HG03342 (cell line): Measurements from ENCODE around the gene TXNRD3.
A peak's percentile ranks its signal among the peaks of the same experiment; 100 is the strongest.

Experiments used
- ATAC-seq: cut with Tn5 transposase; IDR thresholded peaks from one replicate; pipeline ENCODE4 v1.9.1; 2021; ENCODE audit warnings: mild to moderate bottlenecking, moderate library complexity; ENCODE audit not compliant: unreplicated experiment

The TXNRD3 gene

DNA sequence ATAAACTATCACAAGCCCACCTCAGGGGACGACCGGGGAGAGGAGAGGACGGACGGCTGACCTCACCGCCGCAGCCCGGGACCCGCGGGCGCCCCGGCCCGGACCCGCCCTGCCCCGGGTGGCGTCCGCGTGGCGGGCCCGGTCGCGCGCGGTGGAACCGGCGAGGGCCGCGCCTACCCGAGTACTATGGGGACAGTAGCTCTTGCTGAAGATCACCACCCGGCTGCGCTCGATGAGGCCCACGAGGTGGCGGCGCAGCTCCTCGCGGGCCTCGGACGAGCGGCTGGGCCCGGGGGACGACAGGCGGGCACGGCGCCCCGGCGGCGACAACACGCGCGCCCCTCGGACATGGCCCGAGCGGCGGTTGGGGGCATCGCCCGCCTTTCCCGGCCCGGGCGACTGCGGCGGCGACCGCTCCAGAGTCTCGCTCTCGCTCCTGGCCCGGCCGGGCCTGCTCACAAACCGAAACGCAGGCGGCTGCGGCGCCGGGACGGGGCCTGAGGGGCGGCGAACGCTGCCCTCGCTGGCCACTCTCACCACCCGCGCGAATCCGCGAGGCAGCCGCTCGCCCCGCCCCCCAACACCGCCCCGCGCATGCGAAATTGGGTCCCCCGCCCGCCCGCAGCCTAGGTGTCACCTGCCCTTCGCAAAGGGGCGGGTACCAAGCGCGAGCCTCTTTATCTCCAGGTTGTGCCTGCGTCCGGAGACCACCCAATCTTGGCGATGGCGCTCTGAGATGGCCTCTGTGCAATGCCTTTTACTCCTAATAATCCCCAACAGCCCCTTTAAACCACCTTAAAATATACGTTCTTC is at the start of gene TXNRD3:
TXNRD3 (minus strand) TSS at position 554 of the 813 bp plus-strand sequence.
- ATAC-seq = no peak

DNA sequence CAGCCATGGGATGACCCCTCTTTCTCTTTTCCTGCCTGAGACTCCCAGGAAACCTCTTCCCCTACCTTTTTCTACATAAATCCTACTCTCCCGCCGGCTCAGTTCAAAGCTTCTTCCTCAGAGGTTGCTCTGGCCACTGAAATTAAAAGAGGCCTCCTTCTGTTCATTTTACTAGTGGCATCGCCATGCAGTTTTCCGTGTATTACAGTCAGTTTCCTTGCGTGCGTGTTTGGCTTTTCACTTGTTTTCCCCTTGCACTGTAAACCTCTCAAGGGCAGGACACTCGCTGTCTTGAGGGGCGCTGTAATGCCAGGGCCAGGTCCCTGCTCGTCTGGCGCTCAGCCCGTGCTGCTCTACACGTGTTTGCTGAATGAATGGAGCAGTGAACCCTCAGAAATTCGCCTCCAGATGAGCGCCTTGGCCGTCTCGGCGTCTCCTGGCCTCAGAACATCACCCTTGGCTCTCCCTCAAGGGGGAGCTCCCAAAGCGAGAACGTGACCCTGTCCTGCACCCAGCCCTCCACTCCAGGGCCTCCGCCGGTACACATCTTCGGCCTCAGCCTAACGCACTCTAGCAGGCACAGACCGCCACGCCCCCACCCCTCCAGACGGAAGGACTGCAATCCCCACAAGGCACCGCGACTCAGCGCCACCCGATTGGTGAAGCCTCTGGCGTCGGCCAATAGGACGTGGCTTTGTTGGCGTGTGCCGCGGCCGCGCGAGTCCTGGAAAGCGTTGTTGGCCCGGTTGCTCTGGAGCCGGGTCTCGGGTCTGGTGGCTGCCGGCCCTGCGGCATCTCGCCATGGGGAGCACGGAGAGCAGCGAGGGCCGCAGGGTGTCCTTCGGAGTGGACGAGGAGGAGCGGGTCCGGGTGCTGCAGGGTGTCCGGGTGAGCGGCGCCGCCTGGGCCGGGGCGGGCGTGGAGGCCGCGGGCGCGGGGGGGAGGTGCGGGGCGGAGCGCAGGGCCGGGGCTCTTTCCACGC is 48.9 kb upstream of the TXNRD3 start, which contains the start of gene CHCHD6:
CHCHD6 (plus strand) TSS at position 729 of the 982 bp plus-strand sequence; CDS start at position 802, 73 bp downstream.
- peak; percentile 98 for ATAC-seq

DNA sequence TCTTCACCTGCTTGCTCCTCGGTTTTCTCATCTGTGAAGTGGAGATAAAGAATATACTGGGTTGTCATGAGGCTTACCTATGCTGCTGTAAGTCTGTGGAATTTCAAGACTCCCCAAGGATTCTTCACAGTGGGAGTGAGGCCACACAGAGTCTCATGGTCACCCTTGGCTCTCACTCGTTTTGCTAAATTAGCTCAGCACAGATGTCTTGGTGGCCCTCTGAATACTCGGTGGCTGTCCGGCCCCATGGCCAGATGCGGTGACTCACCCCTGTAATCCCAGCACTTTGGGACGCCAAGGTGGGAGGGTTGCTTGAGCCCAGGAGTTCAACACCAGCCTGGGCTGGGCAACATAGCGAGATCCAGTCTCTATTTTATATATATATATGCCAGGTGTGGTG is 44.1 kb upstream of the TXNRD3 start:
- ATAC-seq = no peak

DNA sequence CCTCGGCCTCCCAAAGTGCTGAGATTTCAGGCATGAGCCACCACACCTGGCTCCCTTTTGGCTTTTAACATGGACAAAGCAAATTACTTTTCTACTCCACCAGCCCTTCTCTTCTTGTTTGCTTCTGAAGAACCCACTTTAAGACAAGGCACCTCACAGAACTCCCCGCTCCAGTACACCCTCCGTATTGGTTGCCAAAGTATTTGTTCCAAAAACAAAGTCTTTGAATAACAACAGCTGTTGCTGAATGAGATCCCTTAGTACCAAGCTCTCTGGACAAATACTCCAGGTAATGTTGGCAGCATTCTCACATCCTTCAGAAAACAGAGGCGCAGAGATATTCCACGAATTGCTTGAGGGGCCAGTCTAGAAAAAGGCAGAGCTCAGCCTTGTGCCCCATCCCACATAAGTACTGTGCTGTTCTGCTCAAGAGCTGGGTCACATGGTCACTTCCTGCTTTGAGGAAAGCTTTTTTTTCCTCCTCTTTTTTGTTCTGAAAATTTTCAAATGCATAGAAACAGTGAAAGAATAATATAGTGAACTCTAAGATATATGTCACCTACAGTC is 41.9 kb upstream of the TXNRD3 start:
- ATAC-seq = no peak

DNA sequence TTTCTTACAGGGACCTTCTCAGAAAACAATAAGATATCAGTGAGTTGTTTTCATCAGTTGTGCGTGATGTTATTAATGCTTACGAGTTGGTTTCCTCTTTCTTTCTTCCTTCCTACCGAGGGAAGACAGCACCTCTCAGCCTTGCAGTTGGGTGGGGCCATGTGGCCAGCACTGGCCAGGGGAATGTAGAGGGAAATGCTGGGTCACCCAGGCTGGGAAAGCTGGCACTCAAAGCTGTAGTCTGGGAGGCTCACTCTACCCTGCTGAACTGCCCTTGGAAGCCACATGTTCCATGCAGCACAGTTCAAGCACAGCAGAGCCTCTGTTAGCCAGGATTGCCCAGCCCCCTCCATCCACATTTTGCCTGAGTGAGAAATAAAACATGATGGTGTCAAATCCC is 39.0 kb upstream of the TXNRD3 start:
- ATAC-seq = no peak

DNA sequence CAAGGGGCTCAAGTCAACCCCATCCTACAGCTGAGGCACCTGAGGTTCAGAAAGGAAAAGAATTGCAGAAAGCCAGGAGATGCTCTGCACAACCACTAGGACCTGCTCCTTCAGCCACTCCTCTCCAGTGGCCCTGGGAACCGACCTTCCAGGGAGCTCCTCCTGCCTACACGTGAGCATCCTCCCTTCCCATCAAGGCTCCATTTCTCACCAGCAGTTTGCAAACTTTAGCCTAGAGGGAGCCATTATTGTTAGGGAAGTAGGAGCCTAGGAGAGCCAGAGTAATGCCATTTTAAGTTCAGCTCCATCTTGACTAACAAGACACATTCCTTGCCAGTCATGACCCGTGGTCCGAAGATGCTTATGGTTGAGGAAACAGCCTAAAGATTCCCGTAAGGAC is 37.9 kb upstream of the TXNRD3 start:
- ATAC-seq = no peak

DNA sequence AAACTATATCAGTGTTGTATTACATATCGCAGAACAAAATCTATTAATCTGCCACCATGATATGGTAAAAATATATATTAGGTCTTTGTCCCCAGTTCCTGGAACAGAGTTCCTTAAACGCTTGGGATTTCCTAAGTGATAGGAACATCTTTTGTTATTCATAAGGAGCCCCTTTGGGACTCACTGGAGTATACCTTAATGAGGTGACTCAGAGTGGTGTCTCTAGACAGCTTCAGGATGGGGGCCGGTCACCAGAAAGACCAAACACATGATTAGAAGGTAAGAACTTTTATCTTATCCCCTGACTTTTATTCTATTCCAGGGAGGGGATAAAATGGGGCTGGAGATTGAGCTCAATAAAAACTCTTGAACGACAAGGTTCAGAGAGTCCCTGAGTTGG is 36.8 kb upstream of the TXNRD3 start:
- ATAC-seq = no peak

DNA sequence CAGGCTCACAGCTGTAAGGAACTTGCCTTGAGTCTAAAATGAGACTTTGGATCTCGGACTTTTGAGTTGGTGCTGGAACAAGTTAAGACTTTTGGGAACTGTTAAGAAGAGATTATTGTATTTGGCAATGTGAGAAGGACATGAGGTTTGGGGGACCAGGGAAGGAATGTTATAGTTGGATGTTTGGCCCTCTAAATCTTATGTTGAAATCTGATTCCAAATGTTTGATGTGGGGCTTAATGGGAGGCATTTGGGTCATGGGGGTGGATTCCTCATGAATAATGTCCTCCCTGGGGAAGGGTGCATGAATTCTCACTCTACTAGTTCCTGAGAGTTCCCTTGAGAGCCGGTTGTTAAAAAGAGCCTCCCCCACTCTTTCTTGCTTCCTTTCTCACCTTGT is 30.6 kb upstream of the TXNRD3 start:
- no peak for ATAC-seq

DNA sequence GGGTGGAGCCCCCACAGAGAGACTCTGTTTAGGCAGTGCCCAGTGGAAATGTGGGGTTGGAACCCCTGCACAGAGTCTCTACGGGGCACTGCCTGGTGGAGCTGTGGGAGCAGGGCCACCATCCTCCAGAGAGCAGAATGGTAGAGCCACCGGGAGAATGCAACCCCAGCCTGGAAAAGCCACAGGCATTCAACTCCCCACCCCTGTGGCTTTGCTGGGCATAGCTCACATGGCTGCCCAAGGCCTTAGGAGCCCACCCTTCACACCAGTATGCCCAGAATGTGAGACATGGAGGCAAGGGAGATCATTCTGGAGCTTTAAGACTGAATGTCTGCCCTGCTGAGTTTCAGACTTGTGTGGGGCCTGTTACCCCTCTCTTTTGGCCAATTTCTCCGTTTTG is 30.1 kb upstream of the TXNRD3 start:
- no peak for ATAC-seq

DNA sequence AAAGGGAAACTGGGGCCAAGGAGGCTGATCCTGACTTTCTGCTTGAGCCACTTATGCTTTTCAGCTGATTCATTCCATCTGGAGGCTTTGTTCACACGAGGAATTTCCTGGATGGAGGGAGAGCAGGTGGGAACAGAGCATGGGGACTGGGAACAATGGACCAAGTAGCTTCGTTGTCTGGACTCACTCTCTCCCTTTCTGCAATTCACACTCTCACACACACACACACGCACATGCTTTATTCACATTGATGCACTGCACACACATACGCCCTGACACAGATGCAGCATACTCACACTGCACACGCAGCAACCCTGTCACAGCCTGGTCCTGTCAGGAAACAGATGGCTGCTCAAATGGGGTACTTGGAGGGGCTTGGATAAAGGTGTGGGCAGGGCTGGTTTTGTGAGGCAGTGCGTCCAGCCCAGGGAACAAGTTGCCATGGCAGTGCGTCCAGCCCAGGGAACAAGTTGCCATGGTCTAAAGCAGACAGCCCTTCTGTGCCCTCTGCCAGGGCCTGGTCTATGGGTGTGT is 29.4 kb upstream of the TXNRD3 start:
- no peak for ATAC-seq

DNA sequence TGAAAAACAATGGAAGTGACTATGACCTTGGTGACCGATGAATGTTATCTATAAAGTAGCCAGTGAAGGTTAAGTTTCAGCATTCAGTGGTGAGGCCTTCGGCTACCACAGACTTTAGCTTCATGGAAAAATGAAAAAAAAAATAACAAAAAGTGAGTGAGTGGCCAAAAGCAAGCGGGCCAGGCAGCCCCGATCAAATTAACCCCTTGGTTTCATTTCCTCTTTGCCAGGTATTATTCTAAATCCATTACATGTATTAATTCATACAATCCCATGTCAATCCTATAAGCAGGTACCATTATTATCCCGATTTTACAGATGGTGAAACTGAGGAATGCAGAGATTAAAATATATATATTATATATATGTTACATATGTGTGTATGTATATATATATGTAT is 28.1 kb upstream of the TXNRD3 start:
- ATAC-seq = no peak

DNA sequence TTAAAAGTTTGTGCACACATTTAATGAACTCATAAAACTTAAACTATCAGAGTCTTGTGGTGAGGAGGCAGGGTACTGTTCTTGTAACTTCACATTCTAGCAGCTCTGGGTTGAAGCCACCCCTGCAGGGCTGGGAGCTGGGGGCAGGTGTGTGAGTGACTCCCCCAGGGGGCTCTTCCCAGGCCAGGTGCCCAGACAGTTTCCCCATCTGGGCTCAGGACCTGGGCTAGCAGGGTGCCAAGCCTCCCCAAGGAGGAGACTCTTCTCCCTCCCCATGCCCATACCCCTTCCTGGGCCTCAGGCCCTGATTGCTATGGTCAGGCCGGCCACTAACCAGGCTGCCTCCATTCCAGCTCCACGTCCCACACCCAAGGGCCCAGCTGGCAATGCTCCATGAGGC is 27.1 kb upstream of the TXNRD3 start:
- ATAC-seq = no peak

DNA sequence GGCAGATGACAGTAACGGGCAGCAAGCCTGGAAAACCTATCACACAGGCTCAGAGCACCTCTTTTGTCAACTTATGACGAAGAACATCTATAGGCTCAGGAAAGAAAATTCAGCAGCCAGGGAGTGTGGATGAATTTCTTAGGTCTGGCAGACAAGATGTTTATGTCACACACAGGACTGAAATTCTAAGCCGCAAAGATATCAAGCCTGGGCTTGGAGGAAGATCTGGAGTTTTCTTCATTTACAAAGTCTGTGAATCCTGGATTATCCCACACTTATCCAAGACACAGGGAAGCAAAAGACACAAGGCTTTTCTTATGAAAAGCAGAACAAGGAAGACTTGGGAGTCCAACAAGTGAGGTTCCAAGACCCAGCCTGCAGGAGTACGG is 25.7 kb upstream of the TXNRD3 start:
- ATAC-seq = no peak

DNA sequence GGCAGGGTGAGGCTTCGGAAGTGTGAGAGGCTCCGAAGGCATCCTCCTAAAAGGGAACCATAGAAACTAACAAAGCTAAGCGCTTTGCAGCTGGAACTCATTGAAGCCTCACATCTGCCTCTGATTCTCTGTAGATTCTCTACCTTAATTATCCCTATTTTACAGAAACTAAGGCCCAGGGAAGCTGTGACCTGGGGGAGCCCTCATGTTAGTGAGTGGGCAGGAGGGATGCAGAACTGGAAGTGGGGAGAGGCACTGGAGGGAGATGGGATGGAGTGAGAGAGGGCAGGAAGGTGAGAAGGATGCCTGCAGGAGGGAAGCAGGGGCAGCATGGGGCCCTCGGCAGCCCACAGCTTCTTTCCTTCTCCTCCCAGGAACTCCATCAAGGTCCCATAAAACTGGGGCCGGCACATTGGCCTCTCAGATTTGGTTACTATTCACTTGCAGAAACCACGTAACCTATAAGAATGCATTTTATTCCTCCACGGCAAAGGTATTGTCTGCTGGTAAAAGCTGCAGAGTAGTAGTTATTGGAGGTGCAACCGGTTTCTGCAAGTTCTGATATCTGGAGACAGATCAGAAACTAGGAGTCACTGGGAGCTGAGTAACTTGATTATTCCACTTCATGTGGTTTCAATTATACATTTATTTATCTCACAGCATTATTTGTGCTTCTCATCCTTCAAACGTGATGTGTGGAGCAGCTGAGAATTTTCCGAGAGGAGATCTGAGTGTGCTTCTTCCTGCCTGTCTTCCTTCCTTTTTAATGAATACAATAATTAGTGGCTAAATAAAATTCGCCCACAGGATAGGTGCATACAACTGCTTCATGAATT is 25.1 kb upstream of the TXNRD3 start:
- ATAC-seq = no peak

DNA sequence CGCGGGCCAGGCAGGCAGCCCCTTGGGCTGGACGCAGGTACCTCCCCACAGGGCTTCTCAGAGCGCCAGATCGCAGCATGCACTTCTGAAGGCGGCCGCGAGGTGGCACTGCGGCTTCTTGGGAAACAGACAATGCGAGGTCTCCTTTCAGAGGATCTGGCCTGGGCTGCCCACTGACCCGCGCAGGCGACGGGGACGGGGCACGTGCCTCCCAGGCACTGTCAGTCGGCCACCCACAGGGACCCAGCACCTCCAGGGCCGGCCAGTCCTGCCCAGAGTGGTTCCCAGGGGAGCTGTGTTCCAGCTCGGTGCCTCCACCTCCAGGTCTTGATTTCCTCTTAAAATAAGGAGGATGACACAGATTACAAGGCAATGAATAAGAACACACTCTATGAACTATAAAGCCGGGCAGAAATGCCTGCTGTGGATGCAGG is 24.4 kb upstream of the TXNRD3 start:
- ATAC-seq = no peak

DNA sequence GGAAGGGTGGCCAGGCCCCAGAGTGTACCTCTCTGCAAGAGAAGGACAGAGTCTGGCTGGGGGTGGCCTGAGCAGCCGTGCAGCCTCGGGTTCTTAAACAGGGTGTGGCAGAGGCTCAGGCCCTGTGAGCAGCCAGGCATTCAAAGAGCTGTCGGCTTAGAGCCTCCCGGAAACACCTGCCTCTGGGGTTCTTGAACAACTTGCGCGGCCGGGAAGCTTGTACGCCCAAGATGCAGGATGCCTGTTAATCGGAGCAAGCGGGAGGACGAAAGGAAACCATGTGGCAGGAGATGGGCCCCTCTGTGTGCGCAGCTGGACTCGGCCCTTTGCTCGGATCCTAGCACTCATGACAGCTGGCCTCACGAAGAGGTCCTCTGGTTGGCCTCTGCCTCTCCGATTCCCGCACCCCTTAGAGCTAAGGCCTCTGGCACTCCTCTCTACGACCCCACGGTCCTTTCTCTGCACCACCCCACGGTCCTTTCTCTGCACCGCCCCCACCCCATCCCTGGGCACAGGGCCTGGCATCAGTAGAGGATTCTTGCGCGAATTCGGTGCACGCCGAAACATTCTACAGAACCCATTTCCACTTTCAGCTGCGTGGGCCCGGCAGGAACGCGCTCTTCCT is 23.9 kb upstream of the TXNRD3 start:
- ATAC-seq = no peak

DNA sequence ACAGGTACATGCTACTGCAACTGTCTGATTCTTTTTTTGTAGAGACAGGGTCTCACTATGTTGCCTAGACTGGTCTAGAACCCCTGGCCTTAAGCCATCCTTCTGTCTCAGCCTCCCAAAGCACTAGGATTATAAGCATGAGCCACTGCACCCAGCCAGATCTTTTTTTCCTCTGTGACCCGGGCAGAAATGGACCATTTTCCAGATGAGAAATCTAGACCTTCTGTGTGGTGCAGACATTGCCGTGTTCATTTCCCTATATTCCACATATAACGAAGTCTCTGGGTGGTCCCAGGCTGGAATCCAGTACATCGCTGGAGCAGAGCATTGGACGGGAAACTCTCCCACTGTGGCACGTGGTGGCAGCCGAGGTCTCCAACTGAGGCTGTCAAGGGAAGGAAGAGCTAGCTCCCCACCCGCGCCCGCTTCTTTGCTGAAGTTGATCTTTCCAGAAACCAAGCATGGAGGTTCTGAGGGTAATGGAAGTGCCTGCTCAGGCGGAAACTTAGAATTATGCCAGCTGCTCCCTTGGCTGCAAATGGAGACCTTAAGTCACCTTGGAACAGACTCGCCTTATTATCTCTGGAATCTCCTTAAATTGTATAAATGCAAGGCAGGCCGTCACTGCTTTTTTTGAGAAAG is 23.1 kb upstream of the TXNRD3 start:
- no peak for ATAC-seq

DNA sequence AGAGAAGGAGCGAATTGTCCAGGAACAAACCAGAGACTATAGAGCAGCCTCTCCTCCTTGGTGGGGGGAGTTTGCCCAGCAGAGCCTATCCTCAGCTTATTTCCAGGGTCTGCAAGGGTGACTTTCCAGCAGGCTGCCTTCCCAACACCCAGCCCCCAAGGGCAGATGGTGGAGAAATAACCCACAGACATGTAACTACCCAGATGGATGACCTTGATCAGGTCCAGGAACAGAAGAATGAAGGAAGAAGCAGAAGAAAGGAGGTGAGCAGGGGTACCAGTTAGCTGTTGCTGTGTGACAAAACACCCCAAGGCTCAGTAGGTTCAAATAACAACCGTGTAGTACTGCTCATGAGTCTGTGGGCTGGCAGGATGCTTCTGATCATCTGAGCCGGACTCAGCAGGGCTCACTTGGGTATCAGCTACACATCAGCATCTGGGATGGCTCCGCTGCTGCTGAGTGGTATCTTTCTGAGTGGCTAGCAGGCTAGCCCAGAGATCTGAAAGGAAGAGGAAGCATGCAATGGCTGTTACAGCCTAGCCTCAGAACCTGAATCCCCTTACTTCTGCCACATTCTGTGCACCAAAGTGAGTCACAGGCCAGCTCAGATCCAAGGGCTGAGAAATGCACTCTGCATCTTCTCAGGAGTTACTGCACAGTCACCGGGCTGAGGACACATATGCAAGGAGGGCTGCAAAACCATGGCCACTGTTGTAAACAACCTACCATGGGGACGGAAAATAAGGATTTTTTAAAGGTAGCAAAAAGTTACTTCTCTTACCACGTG is 22.2 kb upstream of the TXNRD3 start:
- no peak for ATAC-seq

DNA sequence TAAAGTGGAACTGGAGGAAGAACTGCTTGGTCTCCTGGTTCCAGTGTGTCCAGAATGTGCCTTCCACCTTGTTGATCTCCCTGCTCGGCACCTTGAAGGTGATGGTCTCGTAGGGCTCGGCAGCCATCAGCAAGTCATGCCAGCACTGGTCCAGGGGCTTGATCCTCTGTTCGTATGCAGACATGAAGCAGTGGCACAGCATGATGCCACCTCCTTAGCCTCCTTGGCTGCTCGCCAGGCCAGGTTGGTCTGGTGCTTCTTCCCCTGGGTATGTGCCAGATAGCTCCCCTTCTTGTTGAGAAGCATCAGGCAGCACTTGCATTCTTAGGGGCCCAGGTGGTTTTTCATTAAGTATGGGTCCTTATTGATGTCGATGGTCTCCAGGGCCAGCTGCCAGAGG is 17.8 kb upstream of the TXNRD3 start:
- no peak for ATAC-seq
